ENCODE data around the gene TMEM266. TPM values are rescaled to one million over a fixed set of nuclear protein-coding genes. Genes with fewer than 3 reads are reported as not detected.
"Not testable (repeated sequence)": the region's sequence is repeated elsewhere in the genome, so short reads cannot be mapped to it uniquely, and the experiment has no call there.

TMEM266 gene
- total RNA-seq, 2 donors from 2014 or later: 0.20 TPM; not detected in 1

- no peak for DNase-seq (ENCODE audit: low spot score)
- peaks cover 0 to 9% of the 10 kb centered on the region in 2 donors for H3K9me3 ChIP-seq
- TF ChIP-seq, protein P1, sequence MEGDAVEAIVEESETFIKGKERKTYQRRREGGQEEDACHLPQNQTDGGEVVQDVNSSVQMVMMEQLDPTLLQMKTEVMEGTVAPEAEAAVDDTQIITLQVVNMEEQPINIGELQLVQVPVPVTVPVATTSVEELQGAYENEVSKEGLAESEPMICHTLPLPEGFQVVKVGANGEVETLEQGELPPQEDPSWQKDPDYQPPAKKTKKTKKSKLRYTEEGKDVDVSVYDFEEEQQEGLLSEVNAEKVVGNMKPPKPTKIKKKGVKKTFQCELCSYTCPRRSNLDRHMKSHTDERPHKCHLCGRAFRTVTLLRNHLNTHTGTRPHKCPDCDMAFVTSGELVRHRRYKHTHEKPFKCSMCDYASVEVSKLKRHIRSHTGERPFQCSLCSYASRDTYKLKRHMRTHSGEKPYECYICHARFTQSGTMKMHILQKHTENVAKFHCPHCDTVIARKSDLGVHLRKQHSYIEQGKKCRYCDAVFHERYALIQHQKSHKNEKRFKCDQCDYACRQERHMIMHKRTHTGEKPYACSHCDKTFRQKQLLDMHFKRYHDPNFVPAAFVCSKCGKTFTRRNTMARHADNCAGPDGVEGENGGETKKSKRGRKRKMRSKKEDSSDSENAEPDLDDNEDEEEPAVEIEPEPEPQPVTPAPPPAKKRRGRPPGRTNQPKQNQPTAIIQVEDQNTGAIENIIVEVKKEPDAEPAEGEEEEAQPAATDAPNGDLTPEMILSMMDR (IDR thresholded peaks at IDR 0.05): no peak
Measured at GRCh38 chr15:76032046-76032445, 27.7 kb upstream of the TMEM266 start.

DNA sequence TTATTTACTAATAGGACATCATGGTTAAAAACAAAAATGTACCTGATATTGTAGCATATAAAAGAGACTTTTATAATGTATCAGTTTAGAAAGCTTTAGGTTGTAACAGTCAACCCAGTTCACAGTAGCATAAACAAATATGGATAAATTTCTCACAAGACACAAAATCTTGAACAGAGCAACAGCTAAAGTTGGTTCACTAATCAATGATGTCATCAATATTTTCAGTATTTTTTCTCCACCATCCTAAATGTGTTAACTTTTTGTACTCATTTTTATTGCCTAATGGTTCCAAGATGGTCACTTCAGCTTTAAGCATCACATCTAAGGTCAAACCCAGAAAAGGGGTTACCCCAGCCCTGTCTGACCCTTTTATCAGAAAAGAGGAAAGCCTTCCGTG lies 26.3 kb upstream of the TMEM266 start:
- Histone ChIP-seq H3K4me1 (no peaks in the 10 kb centered on the region), H3K27me3 (no peaks in the 10 kb centered on the region), H3K27ac (no peak overlapping the region), H3K4me3 (no peak overlapping the region), H3K36me3 (no peaks in the 10 kb centered on the region), H3K9me3 (peaks cover 0 to 9% of the 10 kb centered on the region in 2 donors)
- no peak for DNase-seq (ENCODE audit: low spot score)
- TF ChIP-seq, protein P1 (IDR thresholded peaks at IDR 0.05): no peak

More at GRCh38 chr15:76032046-76032445, 27.7 kb upstream of the TMEM266 start:
- Histone ChIP-seq H3K27ac (no peak overlapping the region), H3K36me3 (no peaks in the 10 kb centered on the region), H3K4me1 (no peaks in the 10 kb centered on the region), H3K27me3 (no peaks in the 10 kb centered on the region), H3K4me3 (no peak overlapping the region)

- H3K27me3 ChIP-seq: no peaks in the 10 kb centered on the region
- H3K9me3 ChIP-seq: peaks cover 0 to 15% of the 10 kb centered on the region in 2 donors
- no peak for DNase-seq (ENCODE audit: low spot score)
- H3K4me3 ChIP-seq: no peak overlapping the region
- no peaks in the 10 kb centered on the region for H3K4me1 ChIP-seq
- TF ChIP-seq, protein P1 (IDR thresholded peaks at IDR 0.05): no peak
- H3K27ac ChIP-seq: no peak overlapping the region
- no peaks in the 10 kb centered on the region for H3K36me3 ChIP-seq
Measured at GRCh38 chr15:76034111-76034510, 25.7 kb upstream of the TMEM266 start.

DNA sequence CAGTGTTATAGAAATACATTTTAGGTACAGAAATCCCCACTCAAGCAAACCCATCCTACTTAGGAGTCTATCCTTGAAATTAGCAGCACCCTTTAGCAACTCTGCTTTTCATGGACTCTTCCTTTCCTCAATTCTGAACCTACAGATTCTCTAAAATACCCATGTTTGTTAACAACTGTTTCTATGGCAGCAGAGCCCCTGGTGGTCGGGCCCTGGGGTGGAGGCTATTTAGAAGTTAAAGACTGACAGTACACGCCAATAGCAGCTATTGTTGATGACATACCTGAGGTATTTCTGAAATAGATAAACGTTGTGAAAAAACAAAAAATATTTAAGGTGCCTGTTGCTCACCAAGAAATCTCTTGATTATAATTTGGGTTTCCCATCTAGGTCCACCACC lies 24.2 kb upstream of the TMEM266 start:
- H3K27me3 ChIP-seq: no peaks in the 10 kb centered on the region
- no peaks in the 10 kb centered on the region for H3K4me1 ChIP-seq
- no peak overlapping the region for H3K27ac ChIP-seq
- no peak for DNase-seq (ENCODE audit: low spot score)
- TF ChIP-seq, protein P1 (IDR thresholded peaks at IDR 0.05): no peak
- H3K4me3 ChIP-seq: no peak overlapping the region
- peaks cover 0 to 12% of the 10 kb centered on the region in 2 donors for H3K9me3 ChIP-seq
- no peaks in the 10 kb centered on the region for H3K36me3 ChIP-seq

GRCh38 chr15:76038512-76038911 lies 21.3 kb upstream of the TMEM266 start:
- H3K4me3 ChIP-seq: no peak overlapping the region
- H3K4me1 ChIP-seq: no peaks in the 10 kb centered on the region
- no peak for DNase-seq (ENCODE audit: low spot score)
- TF ChIP-seq, protein P1 (IDR thresholded peaks at IDR 0.05): no peak
- no peaks in the 10 kb centered on the region for H3K36me3 ChIP-seq
- H3K9me3 ChIP-seq: peaks cover 0 to 19% of the 10 kb centered on the region in 2 donors
- H3K27ac ChIP-seq: no peak overlapping the region
- H3K27me3 ChIP-seq: no peaks in the 10 kb centered on the region

DNA sequence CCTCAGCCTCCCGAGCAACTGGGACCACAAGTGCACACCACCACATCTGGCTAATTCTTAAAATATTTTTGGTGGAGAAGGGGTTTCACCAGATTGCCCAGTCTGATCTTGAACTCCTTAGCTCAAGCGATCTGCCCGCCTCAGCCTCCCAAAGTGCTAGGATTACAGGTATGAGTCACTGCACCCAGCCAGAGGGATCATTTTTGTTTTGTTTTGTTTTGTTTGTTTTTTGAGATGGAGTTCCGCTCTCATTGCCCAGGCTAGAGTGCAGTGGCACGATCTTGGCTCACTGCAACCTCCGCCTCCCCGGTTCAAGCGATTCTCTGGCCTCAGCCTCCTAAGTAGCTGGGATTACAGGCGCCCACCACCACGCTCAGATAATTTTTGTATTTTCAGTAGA lies 5.6 kb upstream of the TMEM266 start:
- not testable (repeated sequence) for H3K27ac ChIP-seq; H3K27me3 ChIP-seq; DNase-seq (ENCODE audit: low spot score); H3K4me3 ChIP-seq; H3K9me3 ChIP-seq; H3K36me3 ChIP-seq
- peaks cover 0 to 11% of the 10 kb centered on the region in 2 donors for H3K4me1 ChIP-seq

Measured in right atrium auricular region (tissue), 2 donors.